Gastroesophageal sphincter (tissue), 2 donors: Measurements from ENCODE around the gene SEC14L2.

Experiments used
- POLR2A ChIP-seq, 2 donors: fragments of 450-650 bp; IDR thresholded peaks; one replicate each; pipeline ENCODE4 v1.6.1; 2017; ENCODE audit warnings: antibody characterized with exemption in 2 of 2, mild to moderate bottlenecking in 2 of 2, moderate library complexity in 1 of 2
- POLR2AphosphoS5 ChIP-seq: sonication (generic); formaldehyde crosslinking; IDR thresholded peaks from one replicate; pipeline ENCODE4 v1.6.1; 2017; ENCODE audit warnings: antibody characterized with exemption

GRCh38 chr22:30373331-30374325 is 23.2 kb upstream of the SEC14L2 start:
- no peak for TF ChIP-seq POLR2AphosphoS5
- no peak for TF ChIP-seq POLR2A (IDR thresholded peaks at IDR 0.05)
